Activated CD8-positive, alpha-beta T cell treated with anti-CD3 and anti-CD28 coated beads for 36 hours (primary cell): ENCODE data around the gene E2F6. TPM values are rescaled to one million over a fixed set of nuclear protein-coding genes. Genes with fewer than 3 reads are reported as not detected.

Experiments used
- ATAC-seq: fragments of 200-7000 bp; cut with Tn5 transposase; one replicate; pipeline ENCODE4 v1.10.0; 2021; ENCODE audit warnings: mild to moderate bottlenecking, moderate library complexity
- CTCF ChIA-PET: fragments of 350-600 bp; sonication (Branson Sonifier 250); formaldehyde crosslinking; loops from one replicate; lab custom pipeline; 2021; ENCODE audit warnings: antibody characterized with exemption; lab: Charles Lee
- POLR2A ChIA-PET: fragments of 350-600 bp; sonication (Branson Sonifier 250); formaldehyde crosslinking; loops from one replicate; lab custom pipeline; 2021; ENCODE audit warnings: antibody characterized with exemption; lab: Charles Lee
- DNase-seq: peaks from one replicate; pipeline ENCODE4 v3.0.0-alpha.2; 2020
- H3K27ac Mint-ChIP-seq: one replicate; pipeline ENCODE4 v1.8.0; 2021; ENCODE audit warnings: mild to moderate bottlenecking, mixed read lengths
- H3K27me3 Mint-ChIP-seq: one replicate; pipeline ENCODE4 v1.8.0; 2021; ENCODE audit warnings: mixed read lengths
- H3K36me3 Mint-ChIP-seq: one replicate; pipeline ENCODE4 v1.8.0; 2021; ENCODE audit warnings: low read depth, mixed read lengths
- H3K4me1 Mint-ChIP-seq: one replicate; pipeline ENCODE4 v1.8.0; 2021; ENCODE audit warnings: low read depth, mixed read lengths
- H3K4me3 Mint-ChIP-seq: one replicate; pipeline ENCODE4 v1.8.0; 2021; ENCODE audit warnings: mild to moderate bottlenecking, moderate library complexity, mixed read lengths
- H3K9me3 Mint-ChIP-seq: one replicate; pipeline ENCODE4 v1.8.0; 2021; ENCODE audit warnings: mixed read lengths
- CTCF ChIP-seq: fragments of 200-600 bp; IDR thresholded peaks from one replicate; pipeline ENCODE4 v1.8.0; 2022; ENCODE audit warnings: antibody characterized with exemption, mild to moderate bottlenecking
- intact Hi-C: fragments of 100-400 bp; cut with micrococcal nuclease; formaldehyde crosslinking; loops from one replicate; pipeline ENCODE4 v1.10.0; 2022
- total RNA-seq, 2 experiments: library from RNA; stranded (reverse); gene quantifications; one replicate each; pipeline ENCODE4 v1.2.3, GENCODE V29; 2021

Gene E2F6
- total RNA-seq, 2 experiments from 2014 or later, result 9.8 to 10.5 TPM

- no peak for DNase-seq
- Mint-ChIP-seq H3K4me3 (no peak overlapping the region), H3K36me3 (no peaks in the 10 kb centered on the region), H3K27me3 (peaks cover 18% of the 10 kb centered on the region), H3K27ac (no peak overlapping the region), H3K9me3 (no peaks in the 10 kb centered on the region), H3K4me1 (no peaks in the 10 kb centered on the region)
- intact Hi-C loops, result no loop called here
- CTCF ChIA-PET, result interaction anchor here (2.1 to 3.0 kb wide), 2 partner anchors 12 to 94 kb away, joined by 9 to 14 read pairs; no protein-coding TSS in a partner anchor
- POLR2A ChIA-PET, result no interaction called here
- no peak for ATAC-seq
- no peak for TF ChIP-seq CTCF
These were observed 24.2 kb upstream of the E2F6 start for GRCh38 chr2:11490194-11490593.

- Mint-ChIP-seq H3K4me1 (peaks cover 2% of the 10 kb centered on the region), H3K4me3 (no peak overlapping the region), H3K27ac (no peak overlapping the region), H3K27me3 (peaks cover 24% of the 10 kb centered on the region), H3K9me3 (no peaks in the 10 kb centered on the region), H3K36me3 (no peaks in the 10 kb centered on the region)
- no peak for ATAC-seq
- DNase-seq, result no peak
- intact Hi-C loops, result no loop called here
- no peak for TF ChIP-seq CTCF
- POLR2A ChIA-PET, result no interaction called here
- CTCF ChIA-PET, result no interaction called here
These were observed 22.8 kb upstream of the E2F6 start for GRCh38 chr2:11488809-11489208.

GRCh38 chr2:11483806-11484617 lies 18.1 kb upstream of the E2F6 start:
- intact Hi-C loops, result no loop called here
- Mint-ChIP-seq H3K4me3 (no peak overlapping the region), H3K9me3 (no peaks in the 10 kb centered on the region), H3K27ac (no peak overlapping the region), H3K4me1 (peaks cover 8% of the 10 kb centered on the region), H3K27me3 (peaks cover 45% of the 10 kb centered on the region), H3K36me3 (no peaks in the 10 kb centered on the region)
- TF ChIP-seq CTCF, result no peak
- DNase-seq (no peak), ATAC-seq (no peak)
- POLR2A ChIA-PET, result interaction anchor here (1.0 kb wide), 1 partner anchor 14 kb away, joined by 3 read pairs; no protein-coding TSS in a partner anchor
- CTCF ChIA-PET, result interaction anchor here (0.7 to 1.2 kb wide), 3 partner anchors 16 to 150 kb away, joined by 3 to 10 read pairs (median 3); no protein-coding TSS in a partner anchor

- TF ChIP-seq CTCF, result no peak
- ATAC-seq (peak; percentile 38), DNase-seq (no peak)
- CTCF ChIA-PET, result interaction anchor here (0.5 to 6.9 kb wide), 2 partner anchors 102 to 202 kb away, joined by 3 to 156 read pairs; no protein-coding TSS in a partner anchor
- Mint-ChIP-seq H3K4me3 (no peak overlapping the region), H3K27me3 (peaks cover 41% of the 10 kb centered on the region), H3K36me3 (no peaks in the 10 kb centered on the region), H3K4me1 (peaks cover 8% of the 10 kb centered on the region), H3K27ac (no peak overlapping the region), H3K9me3 (no peaks in the 10 kb centered on the region)
- POLR2A ChIA-PET, result no interaction called here
- intact Hi-C loops, result no loop called here
These were observed 16.6 kb upstream of the E2F6 start for GRCh38 chr2:11482473-11483035.
